GM10266 (cell line): ENCODE measurements around the gene TGM2.

Experiments used
- DNase-seq: peaks from one replicate; pipeline ENCODE4 v3.0.0; 2012; ENCODE audit errors: extremely low spot score
- TF ChIP-seq, protein P1 (sequence below): IDR thresholded peaks from 2 replicates; pipeline ENCODE4 v1.5.1; 2012; ENCODE audit warnings: mild to moderate bottlenecking, low read depth; ENCODE audit not compliant: control insufficient read depth, insufficient read depth; ENCODE audit errors: missing control alignments

The TGM2 gene

DNA sequence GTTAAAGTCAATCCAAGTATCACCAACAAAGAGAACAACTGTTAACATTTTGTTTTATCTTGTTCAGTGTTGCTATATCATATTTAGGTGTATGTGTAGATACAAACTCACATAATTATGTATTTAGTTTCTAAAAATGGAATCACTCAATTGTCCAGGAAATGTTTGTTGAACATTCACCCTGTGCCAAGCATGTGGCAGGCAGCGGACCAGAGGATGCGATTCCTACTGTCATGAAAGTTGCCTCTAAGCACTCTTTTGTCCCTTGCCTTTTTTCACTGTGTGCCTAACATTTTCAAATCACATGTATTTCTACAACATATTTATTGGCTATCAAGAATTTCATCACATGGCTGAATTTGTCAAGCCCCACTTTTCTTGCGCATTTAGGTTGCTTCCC, 16.9 kb upstream of the TGM2 start:
- TF ChIP-seq, protein P1, sequence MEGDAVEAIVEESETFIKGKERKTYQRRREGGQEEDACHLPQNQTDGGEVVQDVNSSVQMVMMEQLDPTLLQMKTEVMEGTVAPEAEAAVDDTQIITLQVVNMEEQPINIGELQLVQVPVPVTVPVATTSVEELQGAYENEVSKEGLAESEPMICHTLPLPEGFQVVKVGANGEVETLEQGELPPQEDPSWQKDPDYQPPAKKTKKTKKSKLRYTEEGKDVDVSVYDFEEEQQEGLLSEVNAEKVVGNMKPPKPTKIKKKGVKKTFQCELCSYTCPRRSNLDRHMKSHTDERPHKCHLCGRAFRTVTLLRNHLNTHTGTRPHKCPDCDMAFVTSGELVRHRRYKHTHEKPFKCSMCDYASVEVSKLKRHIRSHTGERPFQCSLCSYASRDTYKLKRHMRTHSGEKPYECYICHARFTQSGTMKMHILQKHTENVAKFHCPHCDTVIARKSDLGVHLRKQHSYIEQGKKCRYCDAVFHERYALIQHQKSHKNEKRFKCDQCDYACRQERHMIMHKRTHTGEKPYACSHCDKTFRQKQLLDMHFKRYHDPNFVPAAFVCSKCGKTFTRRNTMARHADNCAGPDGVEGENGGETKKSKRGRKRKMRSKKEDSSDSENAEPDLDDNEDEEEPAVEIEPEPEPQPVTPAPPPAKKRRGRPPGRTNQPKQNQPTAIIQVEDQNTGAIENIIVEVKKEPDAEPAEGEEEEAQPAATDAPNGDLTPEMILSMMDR: no peak
- DNase-seq: no peak

DNA sequence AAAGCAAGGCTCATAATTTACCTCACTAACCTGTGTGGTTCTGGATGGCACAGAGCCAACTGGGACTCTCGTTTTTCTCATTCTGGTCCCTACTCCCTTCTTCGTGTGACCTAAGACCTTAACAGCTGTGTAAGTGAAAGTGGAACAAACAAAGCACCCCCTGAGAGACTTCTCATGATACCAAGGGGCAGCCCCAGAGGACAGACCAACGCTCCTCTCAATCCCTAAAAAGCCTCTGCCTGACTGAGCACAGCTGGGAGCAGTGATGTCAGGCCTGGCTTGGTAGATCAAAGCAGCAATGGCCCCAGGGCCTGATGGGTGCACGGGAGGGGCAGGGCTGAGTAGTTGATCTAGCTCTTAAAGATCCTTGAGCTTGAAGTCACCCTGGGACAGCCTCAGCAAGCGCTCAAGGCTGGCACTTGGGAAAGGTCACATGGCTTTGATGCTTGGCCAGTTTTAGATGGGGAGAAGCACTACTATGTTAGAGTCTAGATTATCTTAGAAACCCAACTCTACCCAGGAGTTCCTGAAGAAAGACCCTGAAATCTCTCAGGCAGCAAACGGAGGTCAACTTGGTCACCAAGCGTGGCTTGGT, 16.2 kb upstream of the TGM2 start:
- peak; percentile 34 for DNase-seq

DNA sequence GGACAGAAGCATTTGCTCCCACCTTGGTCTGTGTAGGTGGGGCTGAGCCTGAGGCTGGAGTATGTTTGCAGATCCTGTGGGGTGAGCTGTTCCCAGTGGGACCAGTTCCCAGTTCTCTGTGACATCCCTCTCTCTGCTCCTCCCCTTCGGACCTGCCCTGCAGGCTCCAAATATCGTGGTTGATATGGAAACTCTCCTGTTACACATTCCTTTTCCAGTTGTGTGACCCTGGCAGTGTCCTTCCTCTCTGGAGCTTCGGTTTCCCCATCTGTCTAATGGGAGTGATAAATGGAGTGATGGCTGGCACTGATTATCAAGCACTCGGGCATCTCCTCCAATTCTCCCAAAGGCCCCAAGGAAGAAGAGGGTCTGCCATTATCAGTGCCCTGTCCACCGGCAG, 15.7 kb upstream of the TGM2 start:
- TF ChIP-seq, protein P1: no peak
- no peak for DNase-seq

More for the DNA sequence above, 16.2 kb upstream of the TGM2 start:
- TF ChIP-seq, protein P1: no peak

DNA sequence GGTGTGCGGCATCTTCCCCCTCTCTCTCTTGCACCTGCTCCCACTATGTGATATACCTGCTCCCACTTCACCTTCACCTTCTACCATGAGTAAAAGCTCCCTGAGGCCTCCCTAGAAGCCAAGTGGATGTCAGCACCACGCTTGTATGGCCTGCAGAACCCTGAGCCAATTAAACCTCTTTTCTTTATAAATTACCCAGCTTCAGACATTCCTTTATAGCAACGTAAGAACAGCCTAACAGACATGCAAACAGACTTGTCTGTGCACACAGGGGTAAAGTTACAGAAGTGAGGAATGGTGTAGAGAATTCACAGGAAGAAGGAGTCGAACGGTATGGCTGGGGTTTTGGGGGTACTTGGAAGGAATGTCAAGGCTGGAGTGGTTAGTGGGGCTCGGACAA, 14.8 kb upstream of the TGM2 start:
- DNase-seq: no peak

DNA sequence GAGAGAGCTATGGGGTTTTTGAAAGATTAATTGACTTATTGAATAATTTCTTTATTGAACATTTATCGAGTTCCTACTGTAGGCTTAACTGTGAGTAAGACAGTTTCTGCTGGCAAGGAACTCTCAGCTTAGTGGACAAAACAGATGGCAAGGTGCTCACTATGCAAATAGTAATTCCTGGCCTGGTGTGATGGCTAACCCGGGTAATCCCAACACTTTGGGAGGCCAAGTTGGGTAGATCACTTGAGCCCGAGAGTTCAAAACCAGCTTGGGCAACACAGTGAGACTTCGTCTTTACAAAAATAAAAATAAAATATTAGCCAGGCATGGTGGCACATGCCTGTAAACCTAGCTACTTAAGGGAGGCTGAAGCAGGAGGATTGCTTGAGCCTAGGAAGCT, 13.5 kb upstream of the TGM2 start:
- TF ChIP-seq, protein P1: no peak
- no peak for DNase-seq

More for the DNA sequence above, 14.8 kb upstream of the TGM2 start:
- TF ChIP-seq, protein P1: no peak

DNA sequence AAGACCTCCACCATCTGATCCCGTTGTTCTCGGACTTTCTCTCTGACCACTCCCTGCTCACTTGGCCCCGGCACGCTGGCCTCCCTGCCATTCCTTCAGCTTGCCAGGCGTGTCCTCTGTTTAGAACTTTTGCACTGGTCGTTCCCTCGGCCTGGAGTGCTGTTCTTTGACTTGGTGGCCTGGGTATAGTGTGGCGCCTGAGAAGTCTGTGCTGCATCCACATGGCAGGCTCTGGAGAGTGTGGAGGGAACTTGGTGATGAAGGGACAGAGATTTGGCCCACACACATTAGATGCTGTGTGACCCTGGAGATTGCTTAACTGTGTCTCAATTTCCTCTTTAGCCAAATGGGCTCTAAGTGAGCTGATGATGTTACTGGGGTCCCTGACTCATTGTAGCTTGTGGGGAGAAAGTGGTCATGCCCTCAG, 13.0 kb upstream of the TGM2 start:
- TF ChIP-seq, protein P1: no peak
- DNase-seq: no peak

DNA sequence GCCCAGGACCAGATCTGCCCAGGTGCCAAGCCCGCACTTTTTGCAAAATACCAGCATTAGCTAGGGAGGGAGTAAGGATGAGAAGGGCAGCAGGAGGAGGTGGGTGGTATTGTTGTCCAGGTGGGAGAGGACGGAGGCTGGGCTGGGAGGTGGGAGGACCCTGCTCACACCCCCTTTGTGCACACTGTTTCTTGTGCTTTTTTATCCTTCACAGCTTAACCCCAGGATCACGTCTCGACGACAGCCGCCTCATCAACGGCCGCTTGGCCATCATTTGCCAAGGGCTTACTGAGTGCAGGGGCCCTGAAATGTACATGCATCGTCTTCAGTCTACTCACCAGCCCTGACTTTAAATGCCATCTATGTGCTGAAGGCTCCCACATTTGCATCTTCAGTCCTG, 12.1 kb upstream of the TGM2 start:
- TF ChIP-seq, protein P1: no peak
- DNase-seq: no peak
